HepG2 (cell line): Measurements from ENCODE around the gene TANGO2. TPM values are rescaled to one million over a fixed set of nuclear protein-coding genes. Genes with fewer than 3 reads are reported as not detected.

Experiments used
- ATAC-seq: fragments of 200-7000 bp; cut with Tn5 transposase; 3 replicates; pipeline ENCODE4 v1.9.1; 2020; ENCODE audit warnings: mild to moderate bottlenecking, moderate library complexity
- BruUV-seq: library from RNA; stranded (reverse); fragments of 400-500 nt; replicated peaks from 2 replicates; lab custom pipeline; 2021; lab: Mats Ljungman, UMichigan
- CTCF ChIA-PET: fragments of 300-600 bp; formaldehyde crosslinking; extraction: SDS; loops from one replicate; lab custom pipeline; 2021; ENCODE audit warnings: low total read pairs, inconsistent platforms, low intra/inter-chr PET ratio; lab: Yijun Ruan, JAX
- POLR2A ChIA-PET: fragments of 350-600 bp; sonication (Branson Sonifier 250); formaldehyde crosslinking; loops from one replicate; lab custom pipeline; 2020; ENCODE audit warnings: antibody characterized with exemption, inconsistent platforms; lab: Yijun Ruan, JAX
- DNase-seq: peaks from one replicate; pipeline ENCODE4 v3.0.0-alpha.2; 2015; ENCODE audit warnings: low spot score
- FAIRE-seq: peaks from 3 replicates; lab custom pipeline; 2011; peaks lifted over from hg19 to GRCh38; lab: Jason Lieb, UNC
- H2AFZ ChIP-seq: one replicate; pipeline ENCODE4 v1.6.1; 2011; ENCODE audit warnings: low read length, inconsistent platforms
- H3K27ac ChIP-seq: fragments of 300-600 bp; 3 replicates; pipeline ENCODE4 v1.8.0; 2011; ENCODE audit warnings: mixed run types, mild to moderate bottlenecking, mixed read lengths, low read length, inconsistent platforms; ENCODE audit not compliant: insufficient read depth; ENCODE audit errors: extremely low read length
- H3K27me3 ChIP-seq, 2 experiments: fragments of 200-600 bp in 1 of 2; 2 replicates in 1 of 2; 3 replicates in 1 of 2; pipeline versions ENCODE4 v1.6.0 to v1.8.0; 2011; ENCODE audit warnings: low read length in 2 of 2, mild to moderate bottlenecking in 2 of 2, moderate library complexity in 2 of 2, inconsistent platforms in 1 of 2; ENCODE audit not compliant: insufficient read depth in 2 of 2, control insufficient read depth in 1 of 2
- H3K36me3 ChIP-seq, 2 experiments: fragments of 200-600 bp in 1 of 2; replicated peaks in 1 of 2; 2 replicates in 1 of 2; 3 replicates in 1 of 2; pipeline versions ENCODE4 v1.5.1 to v1.8.0; 2011; ENCODE audit warnings: low read length in 2 of 2, inconsistent platforms in 1 of 2; ENCODE audit not compliant: insufficient read depth in 2 of 2, control insufficient read depth in 1 of 2
- H3K4me1 ChIP-seq: 2 replicates; pipeline ENCODE4 v1.5.1; 2012; ENCODE audit warnings: low read length, inconsistent platforms; ENCODE audit not compliant: insufficient read depth
- H3K4me2 ChIP-seq: 2 replicates; pipeline ENCODE4 v1.6.0; 2011; ENCODE audit warnings: low read depth, low read length, inconsistent platforms
- H3K4me3 ChIP-seq, 3 experiments: fragments of 200-600 bp in 1 of 3; sonication (generic), shearing (Covaris generic) in 1 of 3; replicated peaks in 1 of 3; 2 replicates each; pipeline ENCODE4 v1.5.1; 2011 to 2016; ENCODE audit warnings: low read length in 3 of 3, inconsistent platforms in 2 of 3, low read depth in 2 of 3, mild to moderate bottlenecking in 2 of 3, control low read depth in 1 of 3, mixed read lengths in 1 of 3; ENCODE audit not compliant: insufficient read depth in 1 of 3
- H3K79me2 ChIP-seq: one replicate; pipeline ENCODE4 v1.6.1; 2011; ENCODE audit warnings: low read length, inconsistent platforms; ENCODE audit not compliant: insufficient read depth
- H3K9ac ChIP-seq: 2 replicates; pipeline ENCODE4 v1.6.0; 2011; ENCODE audit warnings: mild to moderate bottlenecking, low read depth, low read length, inconsistent platforms; ENCODE audit not compliant: insufficient read depth
- H3K9me3 ChIP-seq: 2 replicates; pipeline ENCODE4 v1.5.1; 2012; ENCODE audit warnings: mild to moderate bottlenecking, low read length
- H4K20me1 ChIP-seq: 2 replicates; pipeline ENCODE4 v1.6.0; 2011; ENCODE audit warnings: inconsistent platforms, mild to moderate bottlenecking, low read length, moderate library complexity; ENCODE audit not compliant: insufficient read depth
- ATF7-NPFF ChIP-seq: sonication (generic); formaldehyde crosslinking; IDR thresholded peaks from 2 replicates; pipeline ENCODE4 v1.8.1; 2023; ENCODE audit warnings: mild to moderate bottlenecking, low read depth, missing genetic modification reagents, moderate library complexity
- GATAD1 ChIP-seq: IDR thresholded peaks from 2 replicates; pipeline ENCODE4 v1.6.1; 2016; ENCODE audit warnings: missing genetic modification reagents, missing compliant biosample characterization
- HDAC6 ChIP-seq: fragments of 200-600 bp; sonication (generic); IDR thresholded peaks from 2 replicates; pipeline ENCODE4 v1.7.0; 2017; ENCODE audit warnings: mild to moderate bottlenecking, antibody characterized with exemption, low read length, low read depth
- KDM4B ChIP-seq: sonication (generic); formaldehyde crosslinking; IDR thresholded peaks from 2 replicates; pipeline ENCODE4 v1.4.0; 2020; ENCODE audit warnings: missing genetic modification reagents
- MEIS1 ChIP-seq: sonication (generic); formaldehyde crosslinking; IDR thresholded peaks from 2 replicates; pipeline ENCODE4 v1.9.0; 2021; ENCODE audit warnings: mild to moderate bottlenecking, missing genetic modification reagents, moderate library complexity, borderline replicate concordance
- MLLT10 ChIP-seq: sonication (generic); formaldehyde crosslinking; IDR thresholded peaks from 2 replicates; pipeline ENCODE4 v1.4.0; 2020; ENCODE audit warnings: missing genetic modification reagents
- PITX1 ChIP-seq: sonication (generic); formaldehyde crosslinking; IDR thresholded peaks from 2 replicates; pipeline ENCODE4 v1.5.1; 2020; ENCODE audit warnings: mild to moderate bottlenecking, missing genetic modification reagents
- PTBP1 ChIP-seq: fragments of 200-400 bp; formaldehyde crosslinking; IDR thresholded peaks from 2 replicates; pipeline ENCODE4 v1.6.1; 2018; ENCODE audit warnings: low read length, low read depth; ENCODE audit not compliant: poor library complexity, severe bottlenecking
- SMAD3 ChIP-seq: sonication (generic); formaldehyde crosslinking; IDR thresholded peaks from 2 replicates; pipeline ENCODE4 v1.4.0; 2020; ENCODE audit warnings: missing genetic modification reagents
- SP140L ChIP-seq: sonication (generic); formaldehyde crosslinking; IDR thresholded peaks from 2 replicates; pipeline ENCODE4 v1.4.0; 2020; ENCODE audit warnings: missing genetic modification reagents, borderline replicate concordance
- ZNF510 ChIP-seq: sonication (generic); formaldehyde crosslinking; IDR thresholded peaks from 2 replicates; pipeline ENCODE4 v1.4.0; 2020; ENCODE audit warnings: low read depth, mild to moderate bottlenecking, missing genetic modification reagents
- ZNF564 ChIP-seq: sonication (generic); formaldehyde crosslinking; IDR thresholded peaks from 2 replicates; pipeline ENCODE4 v1.8.1; 2023; ENCODE audit warnings: mild to moderate bottlenecking, missing genetic modification reagents
- ZNF761 ChIP-seq: sonication (generic); formaldehyde crosslinking; conservative IDR thresholded peaks from 2 replicates; pipeline ENCODE4 v1.4.0; 2020; ENCODE audit warnings: mild to moderate bottlenecking, missing genetic modification reagents
- ZNF83 ChIP-seq: sonication (generic); formaldehyde crosslinking; IDR thresholded peaks from 2 replicates; pipeline ENCODE4 v1.4.0; 2020; ENCODE audit warnings: missing genetic modification reagents, mild to moderate bottlenecking, borderline replicate concordance
- ZNF883 ChIP-seq: sonication (generic); formaldehyde crosslinking; IDR thresholded peaks from 2 replicates; pipeline ENCODE4 v1.5.1; 2020; ENCODE audit warnings: mild to moderate bottlenecking, missing genetic modification reagents; ENCODE audit errors: not compliant biosample characterization
- WGBS: methylation state at CpG from one replicate; pipeline ENCODE4 v1.1.6; 2017; ENCODE audit warnings: low lambda C conversion rate; 5-methylcytosine and 5-hydroxymethylcytosine counted together
- in situ Hi-C: cut with HindIII; loops from 2 replicates; pipeline ENCODE4 v1.10.0; 2017; ENCODE audit warnings: low pct_unique_long_range_greater_than_20kb; ENCODE audit not compliant: extremely low pct_ligation_motif_present
- intact Hi-C: fragments of 100-400 bp; cut with micrococcal nuclease; formaldehyde crosslinking; loops from one replicate; pipeline ENCODE4 v1.10.0; 2022; ENCODE audit not compliant: unreplicated experiment
- polyA plus RNA-seq, 8 experiments: library from polyadenylated mRNA; depleted of rRNA in 3 of 8; stranded (reverse) in 7 of 8; unstranded in 1 of 8; fragments of >200 nt; fragmentation: Illumina TruSeq in 4 of 8; extraction: Trizol in 4 of 8; gene quantifications; 2 replicates each; pipeline versions ENCODE4 v1.2.1 to v1.2.3, GENCODE V29; 2011 to 2016; ENCODE audit warnings: low read depth in 4 of 8, missing spikeins in 1 of 8, mixed read lengths in 1 of 8; ENCODE audit not compliant: insufficient read depth in 1 of 8
- total RNA-seq, 5 experiments: library from RNA; depleted of rRNA; stranded (reverse); fragments of >200 nt; fragmentation: Illumina TruSeq; extraction: Trizol; gene quantifications; 2 replicates each; pipeline ENCODE4 v1.2.3, GENCODE V29; 2016; ENCODE audit warnings: low read depth in 1 of 5
- TF ChIP-seq, protein P1 (sequence below): sonication (generic); formaldehyde crosslinking; IDR thresholded peaks from 2 replicates; pipeline ENCODE4 v1.9.0; 2021; ENCODE audit warnings: missing genetic modification reagents, borderline replicate concordance
- TF ChIP-seq, protein P2 (sequence below): sonication (generic); formaldehyde crosslinking; conservative IDR thresholded peaks from 2 replicates; pipeline ENCODE4 v1.5.0; 2020; ENCODE audit warnings: missing genetic modification reagents
- TF ChIP-seq, protein P3 (sequence below): sonication (generic); formaldehyde crosslinking; conservative IDR thresholded peaks from 2 replicates; pipeline ENCODE4 v1.8.0; 2022; ENCODE audit warnings: low read depth, missing genetic modification reagents
- TF ChIP-seq, protein P4 (sequence below), 2 experiments: sonication (generic) in 1 of 2; formaldehyde crosslinking in 1 of 2; IDR thresholded peaks; 2 replicates each; pipeline versions ENCODE4 v1.5.1 to v1.6.1; 2011 to 2020; ENCODE audit warnings: borderline replicate concordance in 1 of 2, low read depth in 1 of 2, low read length in 1 of 2, mild to moderate bottlenecking in 1 of 2, missing genetic modification reagents in 1 of 2, moderate library complexity in 1 of 2

Gene TANGO2
- total and polyA plus RNA-seq, 2 of the 13 experiments (the other 11 are each of a cell fraction or from before 2014, with no cell fraction given), result 12.9 to 14.8 TPM

DNA sequence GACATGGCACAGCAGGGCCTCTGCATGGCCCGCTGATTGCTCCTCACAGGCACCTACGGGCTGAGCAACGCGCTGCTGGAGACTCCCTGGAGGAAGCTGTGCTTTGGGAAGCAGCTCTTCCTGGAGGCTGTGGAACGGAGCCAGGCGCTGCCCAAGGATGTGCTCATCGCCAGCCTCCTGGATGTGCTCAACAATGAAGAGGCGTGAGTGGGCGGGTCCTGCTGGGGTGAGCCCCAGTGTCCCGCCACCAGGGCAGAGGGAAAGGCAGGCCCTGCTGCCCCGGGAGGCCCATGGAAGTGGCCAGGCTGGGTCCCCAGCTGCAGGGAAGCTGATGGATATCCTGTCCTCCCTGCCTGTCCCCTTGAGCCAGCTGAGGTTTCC is 40.6 kb downstream of the TANGO2 start:
- ATAC-seq (no peak), FAIRE-seq (no peak), DNase-seq (no peak)
- BruUV-seq, result no TSS peak
- in situ Hi-C loops (no loop called here), intact Hi-C loops (no loop called here)
- Histone ChIP-seq H3K4me1 (no peaks in the 10 kb centered on the region), H3K4me3 (no peak overlapping the region), H3K79me2 (no peaks in the 10 kb centered on the region), H3K9ac (no peak overlapping the region), H3K4me2 (no peak overlapping the region), H2AFZ (no peak overlapping the region), H3K9me3 (no peaks in the 10 kb centered on the region), H3K27ac (no peak overlapping the region), H4K20me1 (no peaks in the 10 kb centered on the region), H3K36me3 (peaks cover 0 to 14% of the 10 kb centered on the region in 2 experiments; a peak in 2 of 5 replicates), H3K27me3 (no peaks in the 10 kb centered on the region)
- WGBS, result 88% methylated on average over 6 of the region's 11 CpGs
- ChIA-PET CTCF (no interaction called here), POLR2A (no interaction called here)
- TF ChIP-seq KDM4B (CRISPR knock-in tag) (no peak), ZNF761 (CRISPR knock-in tag) (no peak), ZNF883 (CRISPR knock-in tag) (no peak), ZNF564 (CRISPR knock-in tag) (no peak), PITX1 (no peak), ATF7-NPFF (CRISPR knock-in tag) (no peak), GATAD1 (CRISPR knock-in tag) (no peak), SMAD3 (CRISPR knock-in tag) (no peak), PTBP1 (no peak), HDAC6 (no peak), SP140L (CRISPR knock-in tag) (no peak), MLLT10 (no peak), ZNF510 (CRISPR knock-in tag) (no peak), MEIS1 (CRISPR knock-in tag) (no peak), ZNF83 (CRISPR knock-in tag) (no peak)
- TF ChIP-seq, protein P1, sequence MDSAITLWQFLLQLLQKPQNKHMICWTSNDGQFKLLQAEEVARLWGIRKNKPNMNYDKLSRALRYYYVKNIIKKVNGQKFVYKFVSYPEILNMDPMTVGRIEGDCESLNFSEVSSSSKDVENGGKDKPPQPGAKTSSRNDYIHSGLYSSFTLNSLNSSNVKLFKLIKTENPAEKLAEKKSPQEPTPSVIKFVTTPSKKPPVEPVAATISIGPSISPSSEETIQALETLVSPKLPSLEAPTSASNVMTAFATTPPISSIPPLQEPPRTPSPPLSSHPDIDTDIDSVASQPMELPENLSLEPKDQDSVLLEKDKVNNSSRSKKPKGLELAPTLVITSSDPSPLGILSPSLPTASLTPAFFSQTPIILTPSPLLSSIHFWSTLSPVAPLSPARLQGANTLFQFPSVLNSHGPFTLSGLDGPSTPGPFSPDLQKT (CRISPR knock-in tag), result no peak
- TF ChIP-seq, protein P2, sequence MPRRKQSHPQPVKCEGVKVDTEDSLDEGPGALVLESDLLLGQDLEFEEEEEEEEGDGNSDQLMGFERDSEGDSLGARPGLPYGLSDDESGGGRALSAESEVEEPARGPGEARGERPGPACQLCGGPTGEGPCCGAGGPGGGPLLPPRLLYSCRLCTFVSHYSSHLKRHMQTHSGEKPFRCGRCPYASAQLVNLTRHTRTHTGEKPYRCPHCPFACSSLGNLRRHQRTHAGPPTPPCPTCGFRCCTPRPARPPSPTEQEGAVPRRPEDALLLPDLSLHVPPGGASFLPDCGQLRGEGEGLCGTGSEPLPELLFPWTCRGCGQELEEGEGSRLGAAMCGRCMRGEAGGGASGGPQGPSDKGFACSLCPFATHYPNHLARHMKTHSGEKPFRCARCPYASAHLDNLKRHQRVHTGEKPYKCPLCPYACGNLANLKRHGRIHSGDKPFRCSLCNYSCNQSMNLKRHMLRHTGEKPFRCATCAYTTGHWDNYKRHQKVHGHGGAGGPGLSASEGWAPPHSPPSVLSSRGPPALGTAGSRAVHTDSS (CRISPR knock-in tag), result no peak
- TF ChIP-seq, protein P3, sequence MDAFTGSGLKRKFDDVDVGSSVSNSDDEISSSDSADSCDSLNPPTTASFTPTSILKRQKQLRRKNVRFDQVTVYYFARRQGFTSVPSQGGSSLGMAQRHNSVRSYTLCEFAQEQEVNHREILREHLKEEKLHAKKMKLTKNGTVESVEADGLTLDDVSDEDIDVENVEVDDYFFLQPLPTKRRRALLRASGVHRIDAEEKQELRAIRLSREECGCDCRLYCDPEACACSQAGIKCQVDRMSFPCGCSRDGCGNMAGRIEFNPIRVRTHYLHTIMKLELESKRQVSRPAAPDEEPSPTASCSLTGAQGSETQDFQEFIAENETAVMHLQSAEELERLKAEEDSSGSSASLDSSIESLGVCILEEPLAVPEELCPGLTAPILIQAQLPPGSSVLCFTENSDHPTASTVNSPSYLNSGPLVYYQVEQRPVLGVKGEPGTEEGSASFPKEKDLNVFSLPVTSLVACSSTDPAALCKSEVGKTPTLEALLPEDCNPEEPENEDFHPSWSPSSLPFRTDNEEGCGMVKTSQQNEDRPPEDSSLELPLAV (CRISPR knock-in tag), result no peak
- TF ChIP-seq, protein P4, sequence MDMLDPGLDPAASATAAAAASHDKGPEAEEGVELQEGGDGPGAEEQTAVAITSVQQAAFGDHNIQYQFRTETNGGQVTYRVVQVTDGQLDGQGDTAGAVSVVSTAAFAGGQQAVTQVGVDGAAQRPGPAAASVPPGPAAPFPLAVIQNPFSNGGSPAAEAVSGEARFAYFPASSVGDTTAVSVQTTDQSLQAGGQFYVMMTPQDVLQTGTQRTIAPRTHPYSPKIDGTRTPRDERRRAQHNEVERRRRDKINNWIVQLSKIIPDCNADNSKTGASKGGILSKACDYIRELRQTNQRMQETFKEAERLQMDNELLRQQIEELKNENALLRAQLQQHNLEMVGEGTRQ (IDR thresholded peaks at IDR 0.05; ENCODE audit: low read depth, low read length), result no peak
- TF ChIP-seq, protein P4 (CRISPR knock-in tag; IDR thresholded peaks at IDR 0.05; ENCODE audit: borderline replicate concordance), result no peak
